ENCODE data around the gene ZBED2. TPM values are rescaled to one million over a fixed set of nuclear protein-coding genes. Genes with fewer than 3 reads are reported as not detected.

Gene ZBED2
- total RNA-seq, 1 donor from 2014 or later: not detected

DNA sequence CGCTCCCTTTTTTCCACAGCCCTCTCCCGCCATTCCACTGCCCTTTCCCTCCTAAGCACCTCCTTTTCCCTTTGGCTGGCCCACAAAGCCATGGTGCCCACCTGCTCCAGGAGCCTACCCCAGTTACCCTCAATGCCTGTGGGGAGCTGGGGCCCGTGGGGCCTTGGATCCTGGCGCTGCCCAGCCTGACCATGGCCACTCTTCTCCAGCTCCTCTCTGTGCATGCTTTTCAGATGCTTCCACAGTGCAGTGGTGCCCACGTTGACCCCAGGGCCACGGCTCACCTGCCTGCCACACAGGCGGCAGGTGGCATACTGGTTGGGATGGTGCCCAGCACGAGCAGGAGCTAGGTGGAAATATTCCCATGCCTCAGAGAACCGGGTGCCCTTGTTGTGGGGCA lies 1.5 kb downstream of the ZBED2 start:
- Mint-ChIP-seq H3K4me3 (ENCODE audit: unreplicated experiment) (no peak overlapping the region), H3K27me3 (ENCODE audit: unreplicated experiment) (no peaks in the 10 kb centered on the region), H3K9me3 (ENCODE audit: unreplicated experiment) (no peaks in the 10 kb centered on the region), H3K27ac (ENCODE audit: unreplicated experiment) (no peak overlapping the region), H3K4me1 (ENCODE audit: unreplicated experiment) (no peaks in the 10 kb centered on the region), H3K36me3 (ENCODE audit: low read depth, unreplicated experiment) (no peaks in the 10 kb centered on the region)
- TF ChIP-seq, protein P1, sequence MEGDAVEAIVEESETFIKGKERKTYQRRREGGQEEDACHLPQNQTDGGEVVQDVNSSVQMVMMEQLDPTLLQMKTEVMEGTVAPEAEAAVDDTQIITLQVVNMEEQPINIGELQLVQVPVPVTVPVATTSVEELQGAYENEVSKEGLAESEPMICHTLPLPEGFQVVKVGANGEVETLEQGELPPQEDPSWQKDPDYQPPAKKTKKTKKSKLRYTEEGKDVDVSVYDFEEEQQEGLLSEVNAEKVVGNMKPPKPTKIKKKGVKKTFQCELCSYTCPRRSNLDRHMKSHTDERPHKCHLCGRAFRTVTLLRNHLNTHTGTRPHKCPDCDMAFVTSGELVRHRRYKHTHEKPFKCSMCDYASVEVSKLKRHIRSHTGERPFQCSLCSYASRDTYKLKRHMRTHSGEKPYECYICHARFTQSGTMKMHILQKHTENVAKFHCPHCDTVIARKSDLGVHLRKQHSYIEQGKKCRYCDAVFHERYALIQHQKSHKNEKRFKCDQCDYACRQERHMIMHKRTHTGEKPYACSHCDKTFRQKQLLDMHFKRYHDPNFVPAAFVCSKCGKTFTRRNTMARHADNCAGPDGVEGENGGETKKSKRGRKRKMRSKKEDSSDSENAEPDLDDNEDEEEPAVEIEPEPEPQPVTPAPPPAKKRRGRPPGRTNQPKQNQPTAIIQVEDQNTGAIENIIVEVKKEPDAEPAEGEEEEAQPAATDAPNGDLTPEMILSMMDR (IDR thresholded peaks at IDR 0.05; ENCODE audit: unreplicated experiment): no peak
- DNase-seq (ENCODE audit: low spot score): no peak

DNA sequence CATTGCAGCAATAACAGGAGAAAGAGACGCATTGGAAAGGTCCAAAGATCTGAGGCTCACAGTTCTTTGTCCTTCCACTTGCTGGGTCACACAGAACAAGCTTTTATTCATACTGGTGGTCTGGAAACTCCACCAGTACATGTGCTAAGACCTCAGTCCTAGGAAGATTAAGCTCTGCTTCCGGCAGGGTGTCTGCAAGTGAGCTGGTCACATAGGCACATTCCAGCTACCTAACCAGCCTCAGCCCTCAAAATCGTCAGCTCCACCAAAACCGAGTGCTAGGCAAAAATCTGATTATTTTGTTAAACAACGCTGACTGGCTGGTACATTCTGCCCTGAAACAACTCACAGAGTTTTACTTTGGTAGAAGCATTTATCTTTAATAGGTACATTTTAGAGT lies 2.2 kb downstream of the ZBED2 start:
- Mint-ChIP-seq H3K36me3 (ENCODE audit: low read depth, unreplicated experiment) (no peaks in the 10 kb centered on the region), H3K4me3 (ENCODE audit: unreplicated experiment) (no peak overlapping the region), H3K4me1 (ENCODE audit: unreplicated experiment) (no peaks in the 10 kb centered on the region), H3K27me3 (ENCODE audit: unreplicated experiment) (no peaks in the 10 kb centered on the region), H3K9me3 (ENCODE audit: unreplicated experiment) (no peaks in the 10 kb centered on the region), H3K27ac (ENCODE audit: unreplicated experiment) (no peak overlapping the region)
- no peak for DNase-seq (ENCODE audit: low spot score)
- TF ChIP-seq, protein P1 (IDR thresholded peaks at IDR 0.05; ENCODE audit: unreplicated experiment): no peak

DNA sequence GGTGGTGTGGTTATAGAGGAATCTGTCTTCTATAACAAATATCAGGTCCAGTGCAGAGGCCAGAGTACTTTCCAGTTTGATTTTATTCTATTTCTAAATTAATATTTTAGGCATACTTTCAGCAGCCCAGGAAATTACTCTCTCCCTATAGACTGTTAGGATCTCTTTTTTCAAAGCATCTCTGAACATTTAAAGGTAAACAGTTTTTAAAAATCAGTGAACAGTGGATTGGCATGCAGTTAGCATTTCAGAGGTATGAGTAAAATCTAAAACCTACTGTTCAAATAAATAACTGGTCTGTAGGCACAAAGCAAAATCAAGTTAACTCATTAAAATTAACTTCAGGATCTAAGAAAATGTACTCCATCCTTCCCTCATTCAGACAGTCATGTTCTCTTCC lies 3.0 kb downstream of the ZBED2 start:
- Mint-ChIP-seq H3K9me3 (ENCODE audit: unreplicated experiment) (no peaks in the 10 kb centered on the region), H3K4me1 (ENCODE audit: unreplicated experiment) (no peaks in the 10 kb centered on the region), H3K36me3 (ENCODE audit: low read depth, unreplicated experiment) (no peaks in the 10 kb centered on the region), H3K27ac (ENCODE audit: unreplicated experiment) (no peak overlapping the region), H3K4me3 (ENCODE audit: unreplicated experiment) (no peak overlapping the region), H3K27me3 (ENCODE audit: unreplicated experiment) (no peaks in the 10 kb centered on the region)
- TF ChIP-seq, protein P1 (IDR thresholded peaks at IDR 0.05; ENCODE audit: unreplicated experiment): no peak
- DNase-seq (ENCODE audit: low spot score): no peak

DNA sequence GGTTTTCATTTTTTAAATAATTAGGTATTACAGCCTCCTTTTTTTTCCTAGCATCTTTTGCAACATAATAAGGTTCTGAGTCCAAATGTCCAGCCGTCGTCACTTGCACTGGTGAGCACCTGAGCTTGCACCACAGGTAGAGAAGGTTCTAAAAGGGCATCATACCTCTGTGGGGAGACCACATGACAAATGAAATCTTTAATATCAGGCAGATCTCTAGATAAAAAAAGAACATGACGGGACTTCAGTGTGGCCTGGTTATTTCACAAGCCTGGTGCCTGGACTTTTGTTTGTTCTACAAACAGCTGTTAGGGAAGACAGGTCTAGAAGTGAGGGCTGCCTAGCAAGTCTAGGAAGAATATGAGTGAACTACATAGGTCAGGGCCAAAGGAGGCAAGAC lies 3.6 kb downstream of the ZBED2 start:
- no peaks in the 10 kb centered on the region for H3K4me1 Mint-ChIP-seq (ENCODE audit: unreplicated experiment)
- no peaks in the 10 kb centered on the region for H3K27me3 Mint-ChIP-seq (ENCODE audit: unreplicated experiment)
- H3K27ac Mint-ChIP-seq (ENCODE audit: unreplicated experiment): no peak overlapping the region
- no peaks in the 10 kb centered on the region for H3K36me3 Mint-ChIP-seq (ENCODE audit: low read depth, unreplicated experiment)
- peaks cover 4% of the 10 kb centered on the region for H3K9me3 Mint-ChIP-seq (ENCODE audit: unreplicated experiment)
- no peak overlapping the region for H3K4me3 Mint-ChIP-seq (ENCODE audit: unreplicated experiment)
- DNase-seq (ENCODE audit: low spot score): no peak
- TF ChIP-seq, protein P1 (IDR thresholded peaks at IDR 0.05; ENCODE audit: unreplicated experiment): no peak

DNA sequence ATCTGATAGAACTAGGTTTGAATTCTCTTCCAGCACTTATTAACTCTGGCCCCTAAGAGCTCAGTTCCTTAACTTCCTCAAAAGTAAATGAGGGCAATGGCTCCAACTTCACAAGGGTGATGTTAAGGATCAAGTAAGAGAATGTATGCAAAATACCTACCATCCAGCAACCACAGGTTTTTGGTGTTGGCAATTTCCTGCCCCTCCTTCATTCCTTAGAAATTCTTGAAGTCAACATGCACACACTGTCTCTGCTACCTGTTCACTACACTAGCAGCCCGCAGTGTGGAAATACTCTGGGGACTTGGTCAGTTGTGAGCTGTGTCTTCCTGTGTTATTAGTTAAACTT lies 5.0 kb downstream of the ZBED2 start:
- no peaks in the 10 kb centered on the region for H3K4me1 Mint-ChIP-seq (ENCODE audit: unreplicated experiment)
- no peak for DNase-seq (ENCODE audit: low spot score)

More for the DNA sequence above, 5.0 kb downstream of the ZBED2 start:
- Mint-ChIP-seq H3K9me3 (ENCODE audit: unreplicated experiment) (peaks cover 7% of the 10 kb centered on the region), H3K27ac (ENCODE audit: unreplicated experiment) (no peak overlapping the region), H3K27me3 (ENCODE audit: unreplicated experiment) (no peaks in the 10 kb centered on the region), H3K4me3 (ENCODE audit: unreplicated experiment) (no peak overlapping the region), H3K36me3 (ENCODE audit: low read depth, unreplicated experiment) (no peaks in the 10 kb centered on the region)
- TF ChIP-seq, protein P1 (IDR thresholded peaks at IDR 0.05; ENCODE audit: unreplicated experiment): no peak
